ENCODE measurements around the gene CCK.

The CCK gene

GRCh38 chr3:42269647-42270046, 3.7 kb upstream of the CCK start:
- no peak for DNase-seq

GRCh38 chr3:42267878-42268277, 1.9 kb upstream of the CCK start:
- no peak for DNase-seq

- DNase-seq = no peak
These were observed 660 bp downstream of the CCK start for GRCh38 chr3:42265059-42265991.

- peak in 44 of 56 donors; percentile 4 to 84 (median 61) for DNase-seq
These were observed 1.5 kb downstream of the CCK start for GRCh38 chr3:42264399-42265058.

- peak in 2 of 56 donors; percentile 20 to 21 for DNase-seq
These were observed 2.3 kb downstream of the CCK start for GRCh38 chr3:42263354-42264346.

- DNase-seq = no peak
These were observed 3.5 kb downstream of the CCK start for GRCh38 chr3:42262525-42262924.

GRCh38 chr3:42257007-42257406, 9.0 kb downstream of the CCK start:
- no peak for DNase-seq

GRCh38 chr3:42256135-42256819, 9.7 kb downstream of the CCK start:
- DNase-seq = no peak

- no peak for DNase-seq
These were observed 11.4 kb downstream of the CCK start for GRCh38 chr3:42254566-42254965.

- DNase-seq = no peak
These were observed 15.2 kb downstream of the CCK start for GRCh38 chr3:42250761-42251160.

GRCh38 chr3:42247576-42248027, 18.4 kb downstream of the CCK start:
- DNase-seq = peak in 32 of 56 donors; percentile 11 to 75 (median 35)

GRCh38 chr3:42246091-42246490, 19.9 kb downstream of the CCK start:
- DNase-seq = no peak

- DNase-seq = no peak
These were observed 29.4 kb downstream of the CCK start for GRCh38 chr3:42236611-42237010.

GRCh38 chr3:42235532-42235931, 30.5 kb downstream of the CCK start:
- DNase-seq = no peak

- no peak for DNase-seq
These were observed 35.1 kb downstream of the CCK start for GRCh38 chr3:42230860-42231259.

GRCh38 chr3:42229942-42230688, 35.9 kb downstream of the CCK start:
- peak in 9 of 56 donors; percentile 6 to 39 (median 16) for DNase-seq

GRCh38 chr3:42229266-42229941, 36.6 kb downstream of the CCK start:
- no peak for DNase-seq

GRCh38 chr3:42228796-42229195, 37.2 kb downstream of the CCK start:
- DNase-seq = no peak

Measured in amygdala (tissue), 56 donors.